ENCODE measurements around the gene IL37.
"Not testable (repeated sequence)": the region's sequence is repeated elsewhere in the genome, so short reads cannot be mapped to it uniquely, and the experiment has no call there.

Gene IL37

GRCh38 chr2:112891385-112891831, 19.6 kb upstream of the IL37 start:
- no peak for DNase-seq

- no peak for DNase-seq
Observed at GRCh38 chr2:112893752-112894151, 17.2 kb upstream of the IL37 start.

- DNase-seq: no peak
Observed at GRCh38 chr2:112896909-112897623, 13.9 kb upstream of the IL37 start.

- DNase-seq: no peak
Observed at GRCh38 chr2:112897624-112897978, 13.4 kb upstream of the IL37 start.

GRCh38 chr2:112901431-112902065, 9.4 kb upstream of the IL37 start:
- not testable (repeated sequence) for DNase-seq

GRCh38 chr2:112902816-112903215, 8.1 kb upstream of the IL37 start:
- no peak for DNase-seq

- DNase-seq: no peak
Observed at GRCh38 chr2:112904883-112905282, 6.1 kb upstream of the IL37 start.

- DNase-seq: no peak
Observed at GRCh38 chr2:112906276-112906675, 4.7 kb upstream of the IL37 start.

GRCh38 chr2:112907001-112907949, 3.7 kb upstream of the IL37 start:
- DNase-seq: no peak

- DNase-seq: not testable (repeated sequence)
Observed at GRCh38 chr2:112908559-112908958, 2.4 kb upstream of the IL37 start.

GRCh38 chr2:112910219-112910618, 746 bp upstream of the IL37 start:
- DNase-seq: peak; percentile 59

GRCh38 chr2:112912403-112912802, 1.4 kb downstream of the IL37 start:
- no peak for DNase-seq

- no peak for DNase-seq
Observed at GRCh38 chr2:112915300-112916144, 4.6 kb downstream of the IL37 start.

GRCh38 chr2:112916145-112916571, 5.2 kb downstream of the IL37 start:
- no peak for DNase-seq

- no peak for DNase-seq
Observed at GRCh38 chr2:112916625-112917247, 5.8 kb downstream of the IL37 start.

- no peak for DNase-seq
Observed at GRCh38 chr2:112917856-112918255, 6.9 kb downstream of the IL37 start.

GRCh38 chr2:112918256-112918655, 7.3 kb downstream of the IL37 start:
- DNase-seq: no peak

GRCh38 chr2:112919086-112919485, 8.1 kb downstream of the IL37 start:
- no peak for DNase-seq

- no peak for DNase-seq
Observed at GRCh38 chr2:112920923-112921532, 10.1 kb downstream of the IL37 start.

- DNase-seq: no peak
Observed at GRCh38 chr2:112921982-112922381, 11.0 kb downstream of the IL37 start.

GRCh38 chr2:112923237-112923966, 12.4 kb downstream of the IL37 start:
- no peak for DNase-seq

Data from NCI-H748 treated with DMSO at 0.1 percent for 48 hours (cell line).